Loucy (cell line): ENCODE results near the gene FRG2B.
"Not testable (repeated sequence)": the region's sequence is repeated elsewhere in the genome, so short reads cannot be mapped to it uniquely, and the experiment has no call there.

ENCODE experiments used
- H2AFZ ChIP-seq: fragments of 200-600 bp; sonication (generic); 2 replicates; pipeline ENCODE4 v1.6.0; 2016; ENCODE audit warnings: antibody characterized with exemption, mild to moderate bottlenecking, low read length, moderate library complexity
- H3F3A ChIP-seq: fragments of 200-600 bp; 2 replicates; pipeline ENCODE4 v1.6.0; 2016; ENCODE audit warnings: antibody characterized with exemption, low read depth, mild to moderate bottlenecking
- H3K27me3 ChIP-seq: fragments of 200-600 bp; sonication (generic); 2 replicates; pipeline ENCODE4 v1.6.1; 2014; ENCODE audit warnings: low read length, mild to moderate bottlenecking; ENCODE audit not compliant: insufficient read depth, poor library complexity, severe bottlenecking
- H3K36me3 ChIP-seq: fragments of 200-600 bp; sonication (generic); 2 replicates; pipeline ENCODE4 v1.6.1; 2016; ENCODE audit warnings: low read length; ENCODE audit not compliant: insufficient read depth
- H3K4me1 ChIP-seq: fragments of 200-600 bp; sonication (generic); 2 replicates; pipeline ENCODE4 v1.5.1; 2014; ENCODE audit warnings: low read length, mild to moderate bottlenecking; ENCODE audit not compliant: insufficient read depth, poor library complexity, severe bottlenecking
- H3K4me2 ChIP-seq: fragments of 200-600 bp; sonication (generic); 2 replicates; pipeline ENCODE4 v1.6.0; 2014; ENCODE audit warnings: antibody characterized with exemption, low read length, low read depth, mild to moderate bottlenecking; ENCODE audit not compliant: poor library complexity, severe bottlenecking
- H3K4me3 ChIP-seq: fragments of 200-600 bp; sonication (generic); 2 replicates; pipeline ENCODE4 v1.5.1; 2014; ENCODE audit warnings: low read length, mild to moderate bottlenecking, mixed read lengths; ENCODE audit not compliant: poor library complexity, severe bottlenecking
- H3K79me2 ChIP-seq: fragments of 200-600 bp; sonication (generic); 2 replicates; pipeline ENCODE4 v1.6.1; 2014; ENCODE audit warnings: low read length; ENCODE audit not compliant: insufficient read depth
- H3K9ac ChIP-seq: fragments of 200-600 bp; sonication (generic); 2 replicates; pipeline ENCODE4 v1.6.0; 2014; ENCODE audit warnings: mild to moderate bottlenecking, low read depth, low read length, moderate library complexity; ENCODE audit not compliant: poor library complexity, severe bottlenecking
- H3K9me2 ChIP-seq: fragments of 200-600 bp; sonication (generic); replicated peaks from 2 replicates; pipeline ENCODE4 v1.6.1; 2016; ENCODE audit warnings: low read depth, low read length, mixed read lengths
- H3K9me3 ChIP-seq: fragments of 200-600 bp; sonication (generic); 2 replicates; pipeline ENCODE4 v1.6.1; 2014; ENCODE audit warnings: mild to moderate bottlenecking, antibody characterized with exemption, low read length, low read depth; ENCODE audit not compliant: insufficient read depth
- H4K20me1 ChIP-seq: fragments of 200-600 bp; sonication (generic); 2 replicates; pipeline ENCODE4 v1.6.0; 2014; ENCODE audit warnings: antibody characterized with exemption, low read length, mild to moderate bottlenecking; ENCODE audit not compliant: insufficient read depth, poor library complexity, severe bottlenecking
- EZH2phosphoT487 ChIP-seq: fragments of 200-600 bp; IDR thresholded peaks from 2 replicates; pipeline ENCODE4 v1.6.1; 2018; ENCODE audit warnings: antibody characterized with exemption, mild to moderate bottlenecking, moderate library complexity, borderline replicate concordance
- TF ChIP-seq, protein P1 (sequence below): fragments of 200-600 bp; sonication (generic); conservative IDR thresholded peaks from 2 replicates; pipeline ENCODE4 v1.5.1; 2014; ENCODE audit warnings: mild to moderate bottlenecking, antibody characterized with exemption, low read length

The FRG2B gene

DNA sequence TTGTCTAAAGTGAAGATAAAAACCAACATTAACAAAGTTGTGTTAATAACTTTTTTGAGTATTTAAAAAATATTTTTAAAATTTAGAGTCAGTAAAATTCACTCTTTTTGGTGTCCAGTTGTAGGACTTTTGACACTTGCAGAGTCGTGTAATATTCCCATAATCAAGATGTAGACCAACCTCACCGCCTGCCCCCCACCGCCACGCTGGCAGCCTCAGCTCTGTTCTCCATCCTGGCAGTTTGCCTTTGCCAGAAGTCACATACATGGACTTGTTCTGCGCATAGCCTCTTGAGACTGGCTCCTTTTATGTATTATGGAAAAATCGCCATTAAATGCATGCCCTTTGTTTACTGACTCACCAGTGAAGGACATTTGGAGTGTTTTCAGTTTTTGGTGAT is 33.9 kb downstream of the FRG2B start:
- Histone ChIP-seq H2AFZ (no peak overlapping the region), H3K9me3 (peaks cover 9% of the 10 kb centered on the region; the same call in 1 of the 2 replicates), H3K27me3 (no peaks in the 10 kb centered on the region), H3K79me2 (no peaks in the 10 kb centered on the region), H3K9ac (no peak overlapping the region), H3K4me1 (no peaks in the 10 kb centered on the region), H3K36me3 (no peaks in the 10 kb centered on the region), H4K20me1 (no peaks in the 10 kb centered on the region), H3K9me2 (no peaks in the 10 kb centered on the region), H3F3A (no peaks in the 10 kb centered on the region), H3K4me3 (no peak overlapping the region), H3K4me2 (no peak overlapping the region)
- TF ChIP-seq, protein P1, sequence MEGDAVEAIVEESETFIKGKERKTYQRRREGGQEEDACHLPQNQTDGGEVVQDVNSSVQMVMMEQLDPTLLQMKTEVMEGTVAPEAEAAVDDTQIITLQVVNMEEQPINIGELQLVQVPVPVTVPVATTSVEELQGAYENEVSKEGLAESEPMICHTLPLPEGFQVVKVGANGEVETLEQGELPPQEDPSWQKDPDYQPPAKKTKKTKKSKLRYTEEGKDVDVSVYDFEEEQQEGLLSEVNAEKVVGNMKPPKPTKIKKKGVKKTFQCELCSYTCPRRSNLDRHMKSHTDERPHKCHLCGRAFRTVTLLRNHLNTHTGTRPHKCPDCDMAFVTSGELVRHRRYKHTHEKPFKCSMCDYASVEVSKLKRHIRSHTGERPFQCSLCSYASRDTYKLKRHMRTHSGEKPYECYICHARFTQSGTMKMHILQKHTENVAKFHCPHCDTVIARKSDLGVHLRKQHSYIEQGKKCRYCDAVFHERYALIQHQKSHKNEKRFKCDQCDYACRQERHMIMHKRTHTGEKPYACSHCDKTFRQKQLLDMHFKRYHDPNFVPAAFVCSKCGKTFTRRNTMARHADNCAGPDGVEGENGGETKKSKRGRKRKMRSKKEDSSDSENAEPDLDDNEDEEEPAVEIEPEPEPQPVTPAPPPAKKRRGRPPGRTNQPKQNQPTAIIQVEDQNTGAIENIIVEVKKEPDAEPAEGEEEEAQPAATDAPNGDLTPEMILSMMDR, result no peak
- TF ChIP-seq EZH2phosphoT487, result no peak

DNA sequence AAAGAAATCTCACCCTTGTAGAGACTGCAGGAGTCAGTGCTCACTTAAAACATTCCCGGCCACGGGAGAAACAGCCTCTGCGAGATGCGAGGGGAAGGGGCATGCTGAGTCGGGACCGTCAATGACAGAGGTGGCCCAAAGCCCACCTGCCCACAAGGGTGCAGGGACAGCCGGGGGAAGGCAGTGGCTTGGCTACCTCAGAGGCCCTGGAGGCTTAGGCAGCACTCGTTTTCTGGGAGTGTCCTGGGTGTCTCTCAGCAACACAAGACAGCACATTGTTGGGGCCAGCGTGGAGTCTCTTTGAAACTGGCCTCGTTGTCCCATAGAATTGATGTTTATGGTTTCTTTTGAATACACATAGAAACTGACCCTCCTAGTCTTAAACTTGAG is 35.6 kb downstream of the FRG2B start:
- TF ChIP-seq EZH2phosphoT487, result no peak
- TF ChIP-seq, protein P1, result no peak
- Histone ChIP-seq H2AFZ (no peak overlapping the region), H3K9ac (no peak overlapping the region), H3K4me1 (no peaks in the 10 kb centered on the region), H3K27me3 (no peaks in the 10 kb centered on the region), H3K9me2 (no peaks in the 10 kb centered on the region), H3K9me3 (peaks cover 5% of the 10 kb centered on the region; the same call in 1 of the 2 replicates), H3K4me2 (no peak overlapping the region), H3K4me3 (no peak overlapping the region), H3K79me2 (no peaks in the 10 kb centered on the region), H3F3A (no peaks in the 10 kb centered on the region), H4K20me1 (no peaks in the 10 kb centered on the region), H3K36me3 (no peaks in the 10 kb centered on the region)

DNA sequence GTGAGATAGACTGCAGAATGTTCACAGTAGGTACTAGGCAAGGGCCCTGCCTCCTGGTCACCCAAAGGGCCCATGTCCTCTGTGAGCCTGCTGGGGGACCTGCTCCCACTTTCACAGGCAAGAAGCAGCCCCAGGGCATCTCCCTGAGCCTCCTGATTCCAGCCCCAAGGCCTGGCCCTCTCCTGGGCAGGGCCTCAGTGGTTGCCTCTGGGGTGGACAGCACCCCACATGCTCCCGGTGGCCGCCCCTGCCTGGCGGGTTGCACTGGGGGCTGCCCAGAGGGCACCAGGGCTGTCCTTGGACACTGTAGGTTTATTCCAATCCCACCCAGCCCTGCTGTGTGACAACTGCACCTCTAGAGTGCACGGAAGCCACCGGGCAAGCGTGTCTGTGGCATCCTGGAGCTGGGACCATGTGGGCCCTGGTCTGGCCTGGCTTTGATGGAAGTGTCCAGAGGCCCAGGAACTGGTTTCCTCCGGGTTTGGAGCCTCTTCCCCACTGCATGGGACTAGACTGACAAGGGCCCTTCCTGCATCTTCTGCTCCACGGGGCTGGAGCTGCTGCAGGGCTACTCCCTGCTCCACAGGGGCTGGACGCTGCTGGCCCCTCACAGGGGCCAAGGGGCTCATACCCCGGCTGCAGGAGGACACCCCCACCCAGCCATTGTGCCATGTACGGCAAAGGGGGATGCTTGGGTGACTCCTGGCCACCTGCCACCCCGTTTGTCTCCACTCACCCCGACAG is 36.2 kb downstream of the FRG2B start:
- no peaks in the 10 kb centered on the region for H3F3A ChIP-seq
- no peaks in the 10 kb centered on the region for H3K27me3 ChIP-seq
- H3K9me2 ChIP-seq, result no peaks in the 10 kb centered on the region
- H3K4me3 ChIP-seq, result no peak overlapping the region
- H3K79me2 ChIP-seq, result no peaks in the 10 kb centered on the region
- H4K20me1 ChIP-seq, result no peaks in the 10 kb centered on the region
- H3K4me2 ChIP-seq, result no peak overlapping the region
- H3K4me1 ChIP-seq, result no peaks in the 10 kb centered on the region
- TF ChIP-seq, protein P1, result no peak
- TF ChIP-seq EZH2phosphoT487, result no peak
- no peaks in the 10 kb centered on the region for H3K36me3 ChIP-seq
- no peak overlapping the region for H2AFZ ChIP-seq
- H3K9me3 ChIP-seq, result peaks cover 5% of the 10 kb centered on the region; the same call in 1 of the 2 replicates
- H3K9ac ChIP-seq, result no peak overlapping the region

DNA sequence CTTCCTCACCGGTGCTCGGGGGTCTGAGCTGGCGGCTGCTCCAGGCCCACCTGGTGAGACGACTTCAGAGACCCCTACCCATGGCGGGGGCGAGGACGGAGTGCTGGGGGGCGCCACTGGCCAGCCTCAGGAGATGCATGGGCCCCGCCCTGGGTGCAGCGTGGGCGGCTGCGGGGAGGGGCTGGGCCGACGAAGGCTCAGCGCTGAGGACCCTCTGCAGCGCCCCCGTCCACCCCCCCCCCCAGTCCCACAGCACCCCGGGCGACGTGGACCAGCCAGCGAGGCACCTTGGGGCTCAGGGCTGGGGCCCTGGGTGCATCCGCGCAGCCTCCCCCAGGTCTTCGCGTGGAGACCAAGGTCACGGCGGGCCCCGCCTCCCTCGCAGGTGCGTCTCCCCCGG is 49.6 kb downstream of the FRG2B start:
- H3K4me3 ChIP-seq, H2AFZ ChIP-seq, H3K79me2 ChIP-seq, H3K9ac ChIP-seq, H3K27me3 ChIP-seq, H3K36me3 ChIP-seq, H3K4me1 ChIP-seq, H3F3A ChIP-seq, H3K9me2 ChIP-seq, H4K20me1 ChIP-seq, H3K4me2 ChIP-seq: not testable (repeated sequence)
- peaks cover 14% of the 10 kb centered on the region for H3K9me3 ChIP-seq
